A549 treated with CpdA at 1 μM for 4 hours (cell line): ENCODE results near the gene AGL. TPM values are rescaled to one million over a fixed set of nuclear protein-coding genes. Genes with fewer than 3 reads are reported as not detected.

Source experiments
- total RNA-seq: library from RNA; stranded (reverse); fragments of 200-300 nt; extraction: Qiagen RNA extraction; gene quantifications from 5 replicates; pipeline ENCODE4 v1.2.3, GENCODE V29; 2022; ENCODE audit warnings: low read depth

Gene AGL
- 2.9 to 4.2 TPM (median 3.6 TPM) in 5 replicates for total RNA-seq

DNA sequence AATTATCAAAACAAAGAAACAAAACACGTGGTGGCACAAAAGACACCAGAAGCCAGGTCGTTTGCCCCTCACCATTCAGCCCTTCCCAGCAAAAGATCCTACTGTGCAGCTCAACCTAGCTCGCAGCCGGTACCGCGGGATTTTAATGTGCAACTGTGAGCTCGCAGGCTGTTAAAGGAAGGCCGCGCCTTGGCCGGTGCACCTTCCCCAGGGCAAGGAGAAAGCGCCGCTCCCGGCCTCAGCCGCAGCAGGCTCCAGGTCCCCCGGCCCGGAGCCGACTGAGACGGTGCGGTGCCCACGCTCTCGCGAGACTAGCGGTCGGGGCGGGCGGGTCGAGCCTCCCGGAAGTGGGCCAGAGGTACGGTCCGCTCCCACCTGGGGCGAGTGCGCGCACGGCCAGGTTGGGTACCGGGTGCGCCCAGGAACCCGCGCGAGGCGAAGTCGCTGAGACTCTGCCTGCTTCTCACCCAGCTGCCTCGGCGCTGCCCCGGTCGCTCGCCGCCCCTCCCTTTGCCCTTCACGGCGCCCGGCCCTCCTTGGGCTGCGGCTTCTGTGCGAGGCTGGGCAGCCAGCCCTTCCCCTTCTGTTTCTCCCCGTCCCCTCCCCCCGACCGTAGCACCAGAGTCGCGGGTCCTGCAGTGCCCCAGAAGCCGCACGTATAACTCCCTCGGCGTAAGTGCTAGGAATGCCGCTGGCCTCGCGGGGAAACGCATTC is at the start of gene AGL:
AGL (plus strand) TSS at position 618 of the 715 bp plus-strand sequence. CDS start 682 bp downstream, outside the sequence.

DNA sequence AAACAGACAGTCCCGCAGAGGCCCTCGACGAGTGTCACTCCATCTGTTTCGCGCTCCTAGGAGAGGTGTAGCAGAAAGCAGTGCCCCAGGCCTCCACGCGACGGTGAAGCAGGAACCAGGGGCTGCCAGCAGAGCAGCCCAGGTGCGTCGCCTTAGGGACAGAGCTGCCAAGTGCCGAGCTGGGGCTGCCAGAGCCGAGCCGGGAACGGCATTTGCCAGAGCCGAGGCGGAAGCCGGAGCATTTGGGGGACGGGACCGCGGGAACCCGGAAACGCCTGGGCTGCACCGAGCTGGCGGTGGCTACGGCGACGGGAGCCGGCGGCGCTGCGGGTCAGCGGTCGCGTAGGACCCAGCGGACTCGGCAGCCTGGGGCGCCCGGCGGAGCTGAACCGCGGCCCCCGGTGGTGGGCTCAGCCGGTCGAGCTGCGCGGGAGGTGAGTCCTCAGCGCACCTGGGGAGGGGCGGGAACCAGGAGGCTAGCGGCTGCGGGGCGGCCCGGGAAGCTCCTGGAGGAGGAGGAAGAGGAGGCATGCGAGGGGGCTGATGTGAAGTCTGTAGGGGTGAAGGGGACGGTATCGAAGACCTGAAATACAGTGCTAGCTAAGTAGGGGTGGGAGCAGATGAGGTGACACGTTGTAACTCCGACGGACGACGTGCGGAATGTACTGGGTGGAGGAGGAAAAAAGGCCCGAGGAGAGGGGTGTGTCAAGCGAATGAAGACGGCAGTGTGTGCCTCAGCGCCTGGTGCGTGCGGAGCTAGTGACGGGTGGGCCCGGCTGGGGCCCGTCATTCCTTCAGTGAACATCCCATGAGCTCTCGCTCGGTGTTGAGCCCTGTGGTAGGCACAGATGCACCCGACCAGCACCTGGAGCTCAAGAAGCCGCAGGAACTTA is 119.8 kb downstream of the AGL start, which contains the start of gene SLC35A3:
SLC35A3 (plus strand) TSS at position 268 of the 893 bp plus-strand sequence. CDS start 23,559 bp downstream, outside the sequence.

Other genes with a start within 250 kb of the AGL start
- gene PALMD, start 204.2 kb upstream of the AGL start, total RNA-seq: 0.38 to 0.71 TPM (median 0.49 TPM) in 5 replicates
- gene FRRS1, start 83.7 kb upstream of the AGL start, total RNA-seq: 1.6 to 2.5 TPM (median 2.0 TPM) in 5 replicates
- 6.6 to 10.1 TPM (median 7.3 TPM) in 5 replicates for gene SLC35A3, start 119.6 kb downstream of the AGL start, total RNA-seq